ENCODE data around the gene ESPL1.

- TF ChIP-seq CTCF (IDR thresholded peaks at IDR 0.05) (no peak), POLR2A (IDR thresholded peaks at IDR 0.05) (no peak)
These were observed 70.8 kb downstream of the ESPL1 start for GRCh38 chr12:53338916-53339315.

Data from prostate gland (tissue), 2 donors.